ENCODE measurements around the gene CATSPERE. TPM values are rescaled to one million over a fixed set of nuclear protein-coding genes. Genes with fewer than 3 reads are reported as not detected.
"Not testable (repeated sequence)": the region's sequence is repeated elsewhere in the genome, so short reads cannot be mapped to it uniquely, and the experiment has no call there.

The CATSPERE gene
- polyA plus RNA-seq, 4 donors = 0.19 to 0.74 TPM; not detected in 2

DNA sequence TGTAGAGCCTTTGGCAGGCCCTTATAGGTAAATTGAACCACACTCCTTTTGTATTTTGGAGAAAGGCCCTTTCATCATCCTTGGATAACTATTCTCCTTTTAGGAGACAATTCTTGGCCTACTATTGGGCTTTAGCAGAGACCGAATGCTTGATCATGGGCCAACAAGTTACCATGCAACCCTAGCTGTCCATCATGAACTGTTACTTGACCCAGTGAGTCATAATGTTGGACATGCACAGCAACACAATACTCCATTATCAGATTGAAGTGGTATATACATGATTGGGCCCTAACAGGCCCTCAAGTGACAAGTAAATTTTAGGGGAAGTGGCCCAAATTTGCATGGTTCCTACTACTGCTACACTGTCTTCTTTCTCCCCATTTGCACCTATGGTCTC is 84.4 kb downstream of the CATSPERE start:
- Histone ChIP-seq H3K9me3 (ENCODE audit: control insufficient read depth in 2 of 2, insufficient read depth in 1 of 2, low read depth in 1 of 2, low read length in 1 of 2) (peaks cover 0 to 12% of the 10 kb centered on the region in 2 donors), H3K27ac (ENCODE audit: low read depth in 1 of 3, low read length in 2 of 3) (no peak overlapping the region), H3K4me1 (ENCODE audit: control insufficient read depth in 3 of 3, insufficient read depth in 2 of 3, low read depth in 1 of 3, low read length in 2 of 3) (no peaks in the 10 kb centered on the region), H3K36me3 (ENCODE audit: control insufficient read depth in 3 of 3, insufficient read depth in 2 of 3, low read depth in 1 of 3, low read length in 3 of 3) (no peaks in the 10 kb centered on the region), H3K27me3 (ENCODE audit: control insufficient read depth in 3 of 3, insufficient read depth in 3 of 3, low read length in 3 of 3) (no peaks in the 10 kb centered on the region), H3K4me3 (ENCODE audit: low read depth in 1 of 3, low read length in 3 of 3) (no peak overlapping the region)
- WGBS, 3 donors = 90 to 93% (median 90%) methylated on average over 1 of the region's 1 CpG
- no peak for DNase-seq
- FAIRE-seq = no peak

DNA sequence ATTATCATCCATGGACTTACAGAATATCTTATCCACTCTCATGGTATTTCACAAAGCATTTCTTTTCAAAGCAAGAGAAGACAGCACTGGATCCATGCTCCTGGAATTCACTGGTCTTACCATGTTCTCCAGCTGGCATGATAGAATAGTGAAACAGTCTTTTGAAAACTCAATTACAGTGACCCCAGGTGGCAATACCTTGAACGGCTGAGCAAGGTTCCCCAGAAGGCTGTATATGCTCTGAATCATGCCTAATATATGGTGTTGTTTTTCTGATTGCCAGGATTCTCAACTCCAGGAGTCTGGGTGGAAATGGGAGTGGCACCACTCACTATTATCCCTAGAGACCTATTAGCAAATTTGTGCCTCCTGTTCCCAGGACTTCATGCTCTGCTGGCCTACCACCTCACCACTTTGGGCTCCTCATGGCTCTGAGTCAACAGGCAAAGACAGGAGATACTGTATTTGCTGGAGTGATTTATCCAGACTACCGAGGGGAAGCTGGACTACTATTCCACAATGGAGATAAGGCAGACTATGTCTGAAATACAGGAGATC is 87.6 kb downstream of the CATSPERE start:
- no peak for FAIRE-seq
- Histone ChIP-seq H3K4me1 (ENCODE audit: control insufficient read depth in 3 of 3, insufficient read depth in 2 of 3, low read depth in 1 of 3, low read length in 2 of 3) (no peaks in the 10 kb centered on the region), H3K27ac (ENCODE audit: low read depth in 1 of 3, low read length in 2 of 3) (no peak overlapping the region), H3K9me3 (ENCODE audit: control insufficient read depth in 2 of 2, insufficient read depth in 1 of 2, low read depth in 1 of 2, low read length in 1 of 2) (peaks cover 0 to 12% of the 10 kb centered on the region in 2 donors), H3K27me3 (ENCODE audit: control insufficient read depth in 3 of 3, insufficient read depth in 3 of 3, low read length in 3 of 3) (no peaks in the 10 kb centered on the region), H3K4me3 (ENCODE audit: low read depth in 1 of 3, low read length in 3 of 3) (no peak overlapping the region), H3K36me3 (ENCODE audit: control insufficient read depth in 3 of 3, insufficient read depth in 2 of 3, low read depth in 1 of 3, low read length in 3 of 3) (no peaks in the 10 kb centered on the region)
- no peak for DNase-seq
- 70 to 73% (median 70%) methylated on average over 2 of the region's 2 CpGs for WGBS, 3 donors

DNA sequence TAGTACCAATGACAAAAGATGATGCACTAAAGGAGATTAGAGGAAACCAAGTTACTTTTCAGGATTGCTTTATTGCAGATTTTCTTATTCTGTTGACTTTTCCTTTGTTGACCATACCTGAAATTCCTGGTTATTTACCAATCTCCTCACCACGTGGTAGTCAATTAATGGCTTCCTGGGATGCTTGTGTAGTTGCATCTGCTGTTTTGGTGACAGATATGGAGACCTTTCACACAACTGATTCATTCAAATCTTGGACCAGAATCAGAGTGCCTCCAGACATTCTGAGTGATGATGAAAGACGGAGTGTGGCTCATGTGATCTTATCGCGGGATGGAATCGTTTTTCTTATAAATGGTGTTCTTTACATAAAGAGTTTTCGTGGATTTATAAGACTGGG is 91.3 kb downstream of the CATSPERE start:
- FAIRE-seq = no peak
- no peak for DNase-seq

DNA sequence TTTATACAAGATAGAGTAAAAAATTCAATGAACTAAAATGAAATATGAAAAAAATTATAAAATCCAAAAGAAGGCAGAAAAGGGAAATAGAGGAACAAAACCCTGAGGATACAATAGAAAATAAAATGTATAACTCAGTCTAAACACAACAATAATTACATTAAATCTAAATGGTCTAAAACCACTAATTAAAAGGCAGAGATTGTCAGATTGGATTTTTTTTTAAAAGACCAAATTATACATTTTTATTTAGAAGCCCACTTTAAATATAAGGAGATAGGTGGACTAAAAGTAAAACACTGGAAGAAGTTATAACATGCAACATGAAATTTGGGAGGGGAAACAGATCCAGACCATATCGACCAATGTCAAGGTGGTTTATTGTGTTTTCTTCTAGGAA is 95.2 kb downstream of the CATSPERE start:
- 77 to 91% (median 88%) methylated on average over 1 of the region's 1 CpG for WGBS, 3 donors
- Histone ChIP-seq H3K27me3 (ENCODE audit: control insufficient read depth in 3 of 3, insufficient read depth in 3 of 3, low read length in 3 of 3) (no peaks in the 10 kb centered on the region), H3K36me3 (ENCODE audit: control insufficient read depth in 3 of 3, insufficient read depth in 2 of 3, low read depth in 1 of 3, low read length in 3 of 3) (no peaks in the 10 kb centered on the region), H3K9me3 (ENCODE audit: control insufficient read depth in 2 of 2, insufficient read depth in 1 of 2, low read depth in 1 of 2, low read length in 1 of 2) (peaks cover 0 to 7% of the 10 kb centered on the region in 2 donors), H3K4me3 (ENCODE audit: low read depth in 1 of 3, low read length in 3 of 3) (no peak overlapping the region), H3K27ac (ENCODE audit: low read depth in 1 of 3, low read length in 2 of 3) (no peak overlapping the region), H3K4me1 (ENCODE audit: control insufficient read depth in 3 of 3, insufficient read depth in 2 of 3, low read depth in 1 of 3, low read length in 2 of 3) (no peaks in the 10 kb centered on the region)
- DNase-seq (no peak), FAIRE-seq (no peak)

More for the DNA sequence above, 91.3 kb downstream of the CATSPERE start:
- H3K27me3 ChIP-seq (ENCODE audit: control insufficient read depth in 3 of 3, insufficient read depth in 3 of 3, low read length in 3 of 3) = no peaks in the 10 kb centered on the region
- H3K4me3 ChIP-seq (ENCODE audit: low read depth in 1 of 3, low read length in 3 of 3) = no peak overlapping the region
- 68 to 81% (median 77%) methylated on average over 6 of the region's 6 CpGs for WGBS, 3 donors
- H3K9me3 ChIP-seq (ENCODE audit: control insufficient read depth in 2 of 2, insufficient read depth in 1 of 2, low read depth in 1 of 2, low read length in 1 of 2) = peaks cover 0 to 3% of the 10 kb centered on the region in 2 donors
- H3K27ac ChIP-seq (ENCODE audit: low read depth in 1 of 3, low read length in 2 of 3) = no peak overlapping the region
- no peaks in the 10 kb centered on the region for H3K4me1 ChIP-seq (ENCODE audit: control insufficient read depth in 3 of 3, insufficient read depth in 2 of 3, low read depth in 1 of 3, low read length in 2 of 3)
- no peaks in the 10 kb centered on the region for H3K36me3 ChIP-seq (ENCODE audit: control insufficient read depth in 3 of 3, insufficient read depth in 2 of 3, low read depth in 1 of 3, low read length in 3 of 3)

DNA sequence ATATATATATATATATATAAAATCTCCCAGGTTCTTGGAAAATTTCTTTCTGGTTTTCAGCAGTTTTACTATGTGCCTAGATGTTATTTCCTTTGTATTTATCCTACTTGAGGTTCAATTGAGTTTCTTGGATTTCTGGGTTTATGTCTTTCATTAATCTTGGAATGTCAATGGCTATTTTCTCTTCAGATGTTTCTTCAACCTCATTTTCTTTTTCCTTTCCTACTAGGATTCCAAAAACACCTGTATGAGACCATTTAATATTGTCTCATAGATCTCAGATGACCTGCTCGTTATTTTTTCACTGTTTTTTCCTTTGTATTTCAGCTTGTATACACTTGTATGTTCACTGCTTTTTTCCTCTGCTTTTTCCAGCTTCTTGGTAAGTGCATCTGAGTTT is 96.5 kb downstream of the CATSPERE start:
- DNase-seq = no peak
- H3K4me3 ChIP-seq (ENCODE audit: low read depth in 1 of 3, low read length in 3 of 3) = no peak overlapping the region
- H3K27me3 ChIP-seq (ENCODE audit: control insufficient read depth in 3 of 3, insufficient read depth in 3 of 3, low read length in 3 of 3) = no peaks in the 10 kb centered on the region
- no peaks in the 10 kb centered on the region for H3K36me3 ChIP-seq (ENCODE audit: control insufficient read depth in 3 of 3, insufficient read depth in 2 of 3, low read depth in 1 of 3, low read length in 3 of 3)
- WGBS, 3 donors = 30 to 83% (median 67%) methylated on average over 1 of the region's 1 CpG
- H3K27ac ChIP-seq (ENCODE audit: low read depth in 1 of 3, low read length in 2 of 3) = no peak overlapping the region
- FAIRE-seq = no peak
- no peaks in the 10 kb centered on the region for H3K4me1 ChIP-seq (ENCODE audit: control insufficient read depth in 3 of 3, insufficient read depth in 2 of 3, low read depth in 1 of 3, low read length in 2 of 3)
- H3K9me3 ChIP-seq (ENCODE audit: control insufficient read depth in 2 of 2, insufficient read depth in 1 of 2, low read depth in 1 of 2, low read length in 1 of 2) = peaks cover 0 to 7% of the 10 kb centered on the region in 2 donors

DNA sequence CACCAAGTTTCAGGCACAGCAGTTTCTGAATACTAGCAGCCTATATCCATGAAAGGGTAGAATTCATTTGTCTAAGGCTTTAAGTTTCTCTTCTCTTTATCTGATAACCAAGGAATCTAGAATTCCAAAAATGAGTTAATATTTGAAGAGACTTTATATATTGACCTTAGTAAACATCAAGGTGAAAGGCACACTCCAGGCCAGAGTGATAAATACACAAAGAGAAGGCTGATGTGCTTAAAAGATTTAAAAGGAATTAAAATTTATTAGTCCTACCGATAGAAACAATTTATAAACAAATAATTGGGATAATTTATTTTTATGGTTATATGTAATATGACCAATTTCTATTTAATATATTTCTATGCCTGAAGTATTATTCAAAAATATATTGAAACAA is 98.5 kb downstream of the CATSPERE start:
- peaks cover 0 to 7% of the 10 kb centered on the region in 2 donors for H3K9me3 ChIP-seq (ENCODE audit: control insufficient read depth in 2 of 2, insufficient read depth in 1 of 2, low read depth in 1 of 2, low read length in 1 of 2)
- no peaks in the 10 kb centered on the region for H3K36me3 ChIP-seq (ENCODE audit: control insufficient read depth in 3 of 3, insufficient read depth in 2 of 3, low read depth in 1 of 3, low read length in 3 of 3)
- no peak overlapping the region for H3K27ac ChIP-seq (ENCODE audit: low read depth in 1 of 3, low read length in 2 of 3)
- no peak overlapping the region for H3K4me3 ChIP-seq (ENCODE audit: low read depth in 1 of 3, low read length in 3 of 3)
- FAIRE-seq (no peak), DNase-seq (no peak)
- H3K27me3 ChIP-seq (ENCODE audit: control insufficient read depth in 3 of 3, insufficient read depth in 3 of 3, low read length in 3 of 3) = no peaks in the 10 kb centered on the region
- H3K4me1 ChIP-seq (ENCODE audit: control insufficient read depth in 3 of 3, insufficient read depth in 2 of 3, low read depth in 1 of 3, low read length in 2 of 3) = no peaks in the 10 kb centered on the region
- WGBS, 3 donors = 64 to 79% (median 69%) methylated on average over 1 of the region's 1 CpG

DNA sequence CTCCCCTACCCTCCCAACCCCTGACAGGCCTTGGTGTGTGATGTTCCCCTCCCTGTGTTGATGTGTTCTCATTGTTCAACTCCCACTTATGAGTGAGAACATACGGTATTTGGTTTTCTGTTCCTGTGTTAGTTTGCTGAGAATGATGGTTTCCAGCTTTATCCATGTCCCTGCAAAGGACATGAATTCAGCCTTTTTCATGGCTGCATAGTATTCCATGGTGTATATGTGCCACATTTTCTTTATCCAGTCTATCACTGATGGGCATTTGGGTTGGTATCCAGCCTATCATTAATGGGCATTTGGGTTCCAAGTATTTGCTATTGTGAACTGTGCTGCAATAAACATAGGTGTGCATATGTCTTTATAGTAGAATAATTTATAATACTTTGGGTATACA is 101.8 kb downstream of the CATSPERE start:
- not testable (repeated sequence) for H3K27ac ChIP-seq (ENCODE audit: low read depth in 1 of 3, low read length in 2 of 3); H3K27me3 ChIP-seq (ENCODE audit: control insufficient read depth in 3 of 3, insufficient read depth in 3 of 3, low read length in 3 of 3); H3K9me3 ChIP-seq (ENCODE audit: control insufficient read depth in 2 of 2, insufficient read depth in 1 of 2, low read depth in 1 of 2, low read length in 1 of 2); H3K4me1 ChIP-seq (ENCODE audit: control insufficient read depth in 3 of 3, insufficient read depth in 2 of 3, low read depth in 1 of 3, low read length in 2 of 3); H3K4me3 ChIP-seq (ENCODE audit: low read depth in 1 of 3, low read length in 3 of 3); H3K36me3 ChIP-seq (ENCODE audit: control insufficient read depth in 3 of 3, insufficient read depth in 2 of 3, low read depth in 1 of 3, low read length in 3 of 3); FAIRE-seq; DNase-seq
- WGBS, 3 donors = 86 to 100% (median 93%) methylated on average over 1 of the region's 1 CpG

DNA sequence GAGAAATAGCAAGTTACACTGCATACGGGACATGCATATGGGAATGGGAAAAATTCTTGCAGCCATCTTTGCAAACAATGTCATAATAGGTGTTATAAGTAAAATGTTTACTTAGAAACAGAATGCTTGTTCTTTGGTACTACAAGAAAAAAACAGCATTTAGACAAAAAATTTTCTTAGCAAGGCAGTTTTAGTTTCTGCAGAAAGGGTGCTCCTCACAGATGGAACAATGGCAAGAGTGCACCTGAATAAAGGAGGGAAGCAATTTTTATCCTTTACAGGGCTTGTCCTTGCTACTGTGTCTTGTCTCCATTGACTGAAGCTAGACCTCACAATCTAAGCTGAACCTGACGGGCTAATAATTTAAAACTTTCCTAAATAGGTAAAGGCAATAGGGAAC is 112.7 kb downstream of the CATSPERE start:
- no peaks in the 10 kb centered on the region for H3K27me3 ChIP-seq (ENCODE audit: control insufficient read depth in 3 of 3, insufficient read depth in 3 of 3, low read length in 3 of 3)
- H3K9me3 ChIP-seq (ENCODE audit: control insufficient read depth in 2 of 2, insufficient read depth in 1 of 2, low read depth in 1 of 2, low read length in 1 of 2) = peaks cover 7 to 37% of the 10 kb centered on the region in 2 donors
- H3K4me3 ChIP-seq (ENCODE audit: low read depth in 1 of 3, low read length in 3 of 3) = no peak overlapping the region
- H3K4me1 ChIP-seq (ENCODE audit: control insufficient read depth in 3 of 3, insufficient read depth in 2 of 3, low read depth in 1 of 3, low read length in 2 of 3) = no peaks in the 10 kb centered on the region
- no peaks in the 10 kb centered on the region for H3K36me3 ChIP-seq (ENCODE audit: control insufficient read depth in 3 of 3, insufficient read depth in 2 of 3, low read depth in 1 of 3, low read length in 3 of 3)
- WGBS, 3 donors = 92 to 95% (median 93%) methylated on average over 2 of the region's 2 CpGs
- no peak for DNase-seq
- H3K27ac ChIP-seq (ENCODE audit: low read depth in 1 of 3, low read length in 2 of 3) = no peak overlapping the region
- no peak for FAIRE-seq

DNA sequence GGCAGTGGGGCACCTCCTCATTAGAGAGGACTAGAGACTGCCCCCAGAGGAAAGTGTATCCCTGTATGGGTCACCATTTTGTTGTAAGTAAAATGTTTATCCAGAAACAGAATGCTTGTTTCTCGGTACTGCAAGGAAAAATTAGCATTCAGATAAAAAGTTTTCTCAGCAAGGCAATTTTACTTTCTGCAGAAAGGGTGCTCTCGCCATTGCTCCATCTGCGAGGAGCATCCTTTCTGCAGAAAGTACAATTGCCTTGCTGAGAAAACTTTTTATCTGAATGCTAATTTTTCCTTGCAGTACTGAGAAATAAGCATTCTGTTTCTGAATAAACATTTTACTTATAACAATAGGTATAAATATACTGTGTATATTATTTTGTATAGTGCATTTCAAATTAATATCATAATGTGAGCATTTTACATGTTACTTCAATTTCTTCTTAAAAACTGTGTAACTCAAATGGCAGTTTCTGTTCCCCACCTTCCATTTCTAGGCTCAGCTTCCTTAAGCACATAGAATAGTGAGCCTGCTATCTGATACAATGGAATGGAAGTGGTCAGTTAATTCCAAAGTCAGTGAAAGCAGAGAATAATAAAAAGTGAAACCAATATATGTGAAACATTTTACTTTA is 115.3 kb downstream of the CATSPERE start:
- WGBS, 3 donors = 94 to 98% (median 95%) methylated on average over 3 of the region's 3 CpGs
- Histone ChIP-seq H3K9me3 (ENCODE audit: control insufficient read depth in 2 of 2, insufficient read depth in 1 of 2, low read depth in 1 of 2, low read length in 1 of 2) (peaks cover 7 to 37% of the 10 kb centered on the region in 2 donors), H3K4me3 (ENCODE audit: low read depth in 1 of 3, low read length in 3 of 3) (no peak overlapping the region), H3K27me3 (ENCODE audit: control insufficient read depth in 3 of 3, insufficient read depth in 3 of 3, low read length in 3 of 3) (no peaks in the 10 kb centered on the region), H3K36me3 (ENCODE audit: control insufficient read depth in 3 of 3, insufficient read depth in 2 of 3, low read depth in 1 of 3, low read length in 3 of 3) (no peaks in the 10 kb centered on the region), H3K4me1 (ENCODE audit: control insufficient read depth in 3 of 3, insufficient read depth in 2 of 3, low read depth in 1 of 3, low read length in 2 of 3) (no peaks in the 10 kb centered on the region), H3K27ac (ENCODE audit: low read depth in 1 of 3, low read length in 2 of 3) (no peak overlapping the region)
- no peak for FAIRE-seq
- DNase-seq = no peak
